ENCODE measurements around the gene LONRF2.
A peak's percentile ranks its signal among the peaks of the same experiment; 100 is the strongest.

The LONRF2 gene

GRCh38 chr2:100299548-100299947 lies 22.8 kb downstream of the LONRF2 start:
- no peak for DNase-seq

- no peak for DNase-seq
These were observed 24.8 kb downstream of the LONRF2 start for GRCh38 chr2:100297511-100297910.

- no peak for DNase-seq
These were observed 28.2 kb downstream of the LONRF2 start for GRCh38 chr2:100294162-100294497.

GRCh38 chr2:100293341-100294161 lies 28.8 kb downstream of the LONRF2 start:
- no peak for DNase-seq

- peak; percentile 59 for DNase-seq
These were observed 30.2 kb downstream of the LONRF2 start for GRCh38 chr2:100292022-100292580.

GRCh38 chr2:100291152-100291970 lies 30.9 kb downstream of the LONRF2 start:
- peak; percentile 61 for DNase-seq

GRCh38 chr2:100290718-100291151 lies 31.6 kb downstream of the LONRF2 start:
- DNase-seq, result no peak

GRCh38 chr2:100289020-100289419 lies 33.3 kb downstream of the LONRF2 start:
- peak; percentile 27 for DNase-seq

- no peak for DNase-seq
These were observed 36.0 kb downstream of the LONRF2 start for GRCh38 chr2:100286318-100286717.

- DNase-seq, result no peak
These were observed 36.6 kb downstream of the LONRF2 start for GRCh38 chr2:100285691-100286090.

GRCh38 chr2:100285011-100285410 lies 37.3 kb downstream of the LONRF2 start:
- DNase-seq, result no peak

GRCh38 chr2:100283724-100284501 lies 38.4 kb downstream of the LONRF2 start:
- DNase-seq, result no peak

- DNase-seq, result no peak
These were observed 40.5 kb downstream of the LONRF2 start for GRCh38 chr2:100281521-100282438.

GRCh38 chr2:100279586-100280534 lies 42.4 kb downstream of the LONRF2 start:
- DNase-seq, result no peak

- no peak for DNase-seq
These were observed 43.3 kb downstream of the LONRF2 start for GRCh38 chr2:100278986-100279385.

GRCh38 chr2:100278501-100278900 lies 43.8 kb downstream of the LONRF2 start:
- no peak for DNase-seq

- no peak for DNase-seq
These were observed 44.6 kb downstream of the LONRF2 start for GRCh38 chr2:100277540-100278207.

GRCh38 chr2:100276716-100277115 lies 45.6 kb downstream of the LONRF2 start:
- DNase-seq, result no peak

- DNase-seq, result no peak
These were observed 47.1 kb downstream of the LONRF2 start for GRCh38 chr2:100275200-100275589.
